Measurements from ENCODE around the gene ZNF80. TPM values are rescaled to one million over a fixed set of nuclear protein-coding genes. Genes with fewer than 3 reads are reported as not detected.
"Not testable (repeated sequence)": the region's sequence is repeated elsewhere in the genome, so short reads cannot be mapped to it uniquely, and the experiment has no call there.

The ZNF80 gene
- total RNA-seq, 6 experiments from 2014 or later: not detected

GRCh38 chr3:114252954-114253353 is 15.6 kb upstream of the ZNF80 start:
- no peaks in the 10 kb centered on the region for H3K9me3 ChIP-seq
- WGBS (ENCODE audit: insufficient coverage, low coverage, low lambda C conversion rate, missing lambda C conversion rate): 44% methylated on average over 1 of the region's 1 CpG
- H3K4me1 ChIP-seq: no peaks in the 10 kb centered on the region
- TF ChIP-seq CTCF (IDR thresholded peaks at IDR 0.05): no peak
- TF ChIP-seq POLR2A (IDR thresholded peaks at IDR 0.05): no peak
- no peak overlapping the region for H3K4me3 ChIP-seq
- intact Hi-C loops (cut with DNase I): no loop called here
- DNase-seq (no peak), ATAC-seq (no peak)
- no peak overlapping the region for H3K27ac ChIP-seq
- H3K36me3 ChIP-seq: no peaks in the 10 kb centered on the region
- H3K27me3 ChIP-seq: no peaks in the 10 kb centered on the region

GRCh38 chr3:114242947-114243346 is 5.6 kb upstream of the ZNF80 start:
- TF ChIP-seq CTCF (IDR thresholded peaks at IDR 0.05): no peak
- no peak for DNase-seq
- Histone ChIP-seq H3K9me3 (no peaks in the 10 kb centered on the region), H3K36me3 (no peaks in the 10 kb centered on the region), H3K4me3 (no peak overlapping the region), H3K27me3 (no peaks in the 10 kb centered on the region), H3K27ac (no peak overlapping the region), H3K4me1 (no peaks in the 10 kb centered on the region)
- intact Hi-C loops (cut with DNase I): no loop called here
- no peak for ATAC-seq

GRCh38 chr3:114241262-114241661 is 3.9 kb upstream of the ZNF80 start:
- intact Hi-C loops (cut with DNase I): no loop called here
- no peak overlapping the region for H3K4me3 ChIP-seq
- no peak for ATAC-seq
- TF ChIP-seq CTCF (IDR thresholded peaks at IDR 0.05): no peak
- TF ChIP-seq POLR2A (IDR thresholded peaks at IDR 0.05): no peak
- no peaks in the 10 kb centered on the region for H3K36me3 ChIP-seq
- H3K4me1 ChIP-seq: no peaks in the 10 kb centered on the region
- 60% methylated on average over 1 of the region's 2 CpGs for WGBS (ENCODE audit: insufficient coverage, low coverage, low lambda C conversion rate, missing lambda C conversion rate)
- no peak for DNase-seq
- H3K27ac ChIP-seq: no peak overlapping the region
- no peaks in the 10 kb centered on the region for H3K27me3 ChIP-seq
- no peaks in the 10 kb centered on the region for H3K9me3 ChIP-seq

- intact Hi-C loops (cut with DNase I); H3K9me3 ChIP-seq; H3K27ac ChIP-seq; H3K27me3 ChIP-seq; DNase-seq; H3K4me3 ChIP-seq; H3K4me1 ChIP-seq; ATAC-seq; H3K36me3 ChIP-seq: not testable (repeated sequence)
- 86% methylated on average over 8 of the region's 34 CpGs for WGBS (ENCODE audit: insufficient coverage, low coverage, low lambda C conversion rate, missing lambda C conversion rate)
Observed at GRCh38 chr3:114238146-114238785, 888 bp upstream of the ZNF80 start.

- ATAC-seq (no peak), DNase-seq (no peak)
- intact Hi-C loops (cut with DNase I): no loop called here
- no peak overlapping the region for H3K4me3 ChIP-seq
- no peaks in the 10 kb centered on the region for H3K36me3 ChIP-seq
- H3K27ac ChIP-seq: no peak overlapping the region
- H3K27me3 ChIP-seq: no peaks in the 10 kb centered on the region
- 61% methylated on average over 3 of the region's 3 CpGs for WGBS (ENCODE audit: insufficient coverage, low coverage, low lambda C conversion rate, missing lambda C conversion rate)
- TF ChIP-seq CTCF (IDR thresholded peaks at IDR 0.05) (no peak), POLR2A (IDR thresholded peaks at IDR 0.05) (no peak)
- no peaks in the 10 kb centered on the region for H3K9me3 ChIP-seq
- no peaks in the 10 kb centered on the region for H3K4me1 ChIP-seq
Observed at GRCh38 chr3:114235431-114235830, 1.9 kb downstream of the ZNF80 start.

All from right lobe of liver (tissue), 6 donors.